Stimulated activated CD4-positive, alpha-beta T cell treated with anti-CD3 and anti-CD28 coated beads, Interleukin-2, amount 100 ng/mL, for 4 hours (primary cell): Measurements from ENCODE around the gene ZDHHC7.
A peak's percentile ranks its signal among the peaks of the same experiment; 100 is the strongest.
"Not testable (repeated sequence)": the region's sequence is repeated elsewhere in the genome, so short reads cannot be mapped to it uniquely, and the experiment has no call there.

Experiments used
- DNase-seq: peaks from one replicate; pipeline ENCODE4 v3.0.0-alpha.2; 2020; ENCODE audit warnings: low read depth

Gene ZDHHC7

GRCh38 chr16:85010931-85011845 lies at the start of gene ZDHHC7:
TSS of gene ZDHHC7 (minus strand) at chr16:85011535. CDS start at chr16:84990618, 20,917 bp downstream.
- DNase-seq, result peak; percentile 82

- no peak for DNase-seq
Observed at GRCh38 chr16:85058909-85059308, 47.6 kb upstream of the ZDHHC7 start.

- DNase-seq, result no peak
Observed at GRCh38 chr16:85057948-85058347, 46.6 kb upstream of the ZDHHC7 start.

- DNase-seq, result no peak
Observed at GRCh38 chr16:85057212-85057889, 46.0 kb upstream of the ZDHHC7 start.

- no peak for DNase-seq
Observed at GRCh38 chr16:85056211-85056748, 44.9 kb upstream of the ZDHHC7 start.

GRCh38 chr16:85055493-85056210 lies 44.3 kb upstream of the ZDHHC7 start:
- peak; percentile 56 for DNase-seq

- no peak for DNase-seq
Observed at GRCh38 chr16:85054948-85055492, 43.7 kb upstream of the ZDHHC7 start.

- DNase-seq, result not testable (repeated sequence)
Observed at GRCh38 chr16:85054321-85054720, 43.0 kb upstream of the ZDHHC7 start.

- no peak for DNase-seq
Observed at GRCh38 chr16:85052536-85052935, 41.2 kb upstream of the ZDHHC7 start.

GRCh38 chr16:85051683-85052082 lies 40.3 kb upstream of the ZDHHC7 start:
- DNase-seq, result no peak

- DNase-seq, result no peak
Observed at GRCh38 chr16:85051067-85051581, 39.8 kb upstream of the ZDHHC7 start.

- no peak for DNase-seq
Observed at GRCh38 chr16:85049706-85050305, 38.5 kb upstream of the ZDHHC7 start.

GRCh38 chr16:85048921-85049562 lies 37.7 kb upstream of the ZDHHC7 start:
- DNase-seq, result no peak

GRCh38 chr16:85047867-85048455 lies 36.6 kb upstream of the ZDHHC7 start:
- DNase-seq, result no peak

GRCh38 chr16:85046931-85047866 lies 35.9 kb upstream of the ZDHHC7 start:
- DNase-seq, result no peak

- DNase-seq, result no peak
Observed at GRCh38 chr16:85046472-85046916, 35.2 kb upstream of the ZDHHC7 start.

- no peak for DNase-seq
Observed at GRCh38 chr16:85045641-85046471, 34.5 kb upstream of the ZDHHC7 start.

GRCh38 chr16:85045077-85045476 lies 33.7 kb upstream of the ZDHHC7 start:
- DNase-seq, result no peak
